Activated CD8-positive, alpha-beta memory T cell treated with anti-CD3 and anti-CD28 coated beads, Interleukin-2, amount 50 U/mL, for 4 hours (primary cell): ENCODE measurements around the gene RNF133.

ENCODE experiments used
- DNase-seq: peaks from one replicate; pipeline ENCODE4 v3.0.0-alpha.2; 2020

RNF133 gene, protein sequence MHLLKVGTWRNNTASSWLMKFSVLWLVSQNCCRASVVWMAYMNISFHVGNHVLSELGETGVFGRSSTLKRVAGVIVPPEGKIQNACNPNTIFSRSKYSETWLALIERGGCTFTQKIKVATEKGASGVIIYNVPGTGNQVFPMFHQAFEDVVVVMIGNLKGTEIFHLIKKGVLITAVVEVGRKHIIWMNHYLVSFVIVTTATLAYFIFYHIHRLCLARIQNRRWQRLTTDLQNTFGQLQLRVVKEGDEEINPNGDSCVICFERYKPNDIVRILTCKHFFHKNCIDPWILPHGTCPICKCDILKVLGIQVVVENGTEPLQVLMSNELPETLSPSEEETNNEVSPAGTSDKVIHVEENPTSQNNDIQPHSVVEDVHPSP

DNA sequence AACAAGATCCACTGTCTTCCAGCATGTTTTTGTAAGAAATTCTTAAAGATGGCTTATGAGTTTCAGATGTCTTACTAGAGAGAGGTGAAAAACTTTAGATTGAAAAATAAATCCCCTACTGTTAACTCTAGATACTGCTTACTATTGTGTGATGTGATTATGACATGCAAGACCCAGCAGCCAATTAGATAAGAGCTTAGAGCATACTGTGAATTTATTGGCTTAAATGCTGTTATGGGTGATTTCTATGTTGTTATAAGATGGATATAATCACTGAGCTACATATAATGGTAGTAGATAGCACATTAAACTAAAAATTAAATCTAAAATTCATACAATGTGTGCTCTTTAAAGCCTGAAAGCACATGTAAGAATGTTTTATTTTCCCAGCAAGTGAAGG lies at the start of gene RNF133:
RNF133 (minus strand) TSS at position 101 of the 400 bp plus-strand sequence. CDS start 199 bp downstream, outside the sequence.
- DNase-seq, result no peak

DNA sequence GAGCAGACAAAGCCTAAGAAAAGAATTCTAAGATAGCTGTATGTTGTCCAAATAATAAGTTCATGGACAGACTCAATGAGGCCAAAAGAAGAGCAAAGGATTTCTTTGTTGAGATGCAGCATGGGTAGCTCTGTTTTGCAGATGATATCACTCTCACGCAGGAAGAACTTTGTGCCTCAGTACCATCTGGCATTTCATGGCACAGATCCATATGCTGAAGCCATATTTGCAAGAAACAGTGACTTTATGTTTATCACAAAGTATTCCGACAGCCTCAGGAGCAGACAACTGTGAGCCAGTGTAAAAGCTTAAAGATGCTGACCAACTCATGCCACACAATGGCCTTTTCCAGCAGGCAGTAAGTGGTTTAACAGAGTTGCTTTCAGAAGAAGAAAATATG lies 49.3 kb upstream of the RNF133 start:
- no peak for DNase-seq

DNA sequence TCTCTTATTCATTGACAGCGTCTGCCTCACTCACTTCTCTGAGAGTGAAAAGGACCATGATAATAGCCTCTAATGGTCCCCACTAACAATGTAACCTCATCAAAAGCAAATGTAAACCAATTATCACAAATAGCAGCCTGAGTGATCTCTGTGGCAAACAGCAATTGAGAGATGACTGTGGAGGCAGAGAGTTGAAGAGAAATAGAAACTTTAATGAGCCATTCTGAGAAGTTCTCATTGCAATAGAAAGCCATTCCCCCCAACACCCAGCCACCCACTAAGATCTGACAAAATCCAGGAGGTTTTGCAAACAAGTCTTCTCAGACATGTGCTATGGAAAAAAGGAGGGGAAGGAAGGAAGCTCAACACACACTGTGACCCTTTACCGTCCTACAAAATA lies 48.0 kb upstream of the RNF133 start:
- no peak for DNase-seq

DNA sequence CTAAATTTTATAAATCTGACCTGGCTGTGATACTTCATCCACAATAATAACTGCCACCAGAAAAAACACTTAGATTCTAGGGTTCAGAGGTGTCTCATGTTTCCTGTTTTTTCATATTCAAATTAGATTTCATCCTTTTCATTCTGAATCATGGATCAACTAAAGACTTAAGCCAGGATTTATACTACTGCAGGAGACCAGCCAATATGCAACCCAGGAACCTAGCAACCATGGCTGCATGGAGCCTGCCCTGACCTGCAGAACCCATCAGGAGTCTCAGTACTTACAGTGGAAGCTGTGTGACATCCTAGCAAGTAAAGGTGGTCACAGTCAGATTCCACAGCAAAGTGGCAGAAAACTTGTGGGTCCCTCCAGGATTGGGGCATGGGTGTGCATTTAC lies 44.3 kb upstream of the RNF133 start:
- DNase-seq, result no peak

DNA sequence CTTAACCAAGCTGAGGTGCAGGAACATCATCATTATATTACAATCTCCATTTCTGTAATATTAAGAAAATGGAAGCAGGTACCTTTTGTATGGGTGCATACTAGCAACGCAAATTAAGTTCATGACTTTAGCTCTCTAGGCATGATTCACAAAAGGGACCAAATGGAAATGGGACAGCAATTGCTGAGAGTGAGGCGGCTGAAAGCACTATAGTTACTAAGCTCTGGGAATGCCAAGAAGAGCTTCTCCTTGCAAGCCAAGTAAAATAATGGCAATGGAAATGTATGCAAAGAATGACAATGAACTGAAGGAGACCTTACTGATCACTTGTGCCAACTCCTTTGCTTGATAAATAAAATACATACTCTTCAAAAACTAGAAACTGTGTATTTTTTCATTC lies 40.0 kb upstream of the RNF133 start:
- no peak for DNase-seq

DNA sequence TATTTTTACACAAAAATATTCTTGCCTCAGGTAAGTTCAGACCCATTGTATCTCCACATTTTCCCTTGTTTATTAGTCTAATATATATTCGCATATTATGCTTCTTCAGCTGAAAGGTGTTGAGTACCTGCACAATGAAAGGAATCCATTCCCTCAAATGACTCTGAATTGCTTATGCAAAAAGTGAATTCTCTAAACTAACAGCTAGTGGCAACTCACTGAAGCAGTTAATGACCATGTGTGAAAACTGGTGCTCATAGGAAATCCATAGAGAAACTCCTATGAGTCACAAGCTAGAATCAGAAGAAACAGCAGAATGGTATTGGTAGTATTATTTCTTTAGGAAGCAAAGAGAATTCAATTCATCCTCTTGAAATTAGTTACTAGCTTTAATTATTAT lies 37.3 kb upstream of the RNF133 start:
- DNase-seq, result no peak

DNA sequence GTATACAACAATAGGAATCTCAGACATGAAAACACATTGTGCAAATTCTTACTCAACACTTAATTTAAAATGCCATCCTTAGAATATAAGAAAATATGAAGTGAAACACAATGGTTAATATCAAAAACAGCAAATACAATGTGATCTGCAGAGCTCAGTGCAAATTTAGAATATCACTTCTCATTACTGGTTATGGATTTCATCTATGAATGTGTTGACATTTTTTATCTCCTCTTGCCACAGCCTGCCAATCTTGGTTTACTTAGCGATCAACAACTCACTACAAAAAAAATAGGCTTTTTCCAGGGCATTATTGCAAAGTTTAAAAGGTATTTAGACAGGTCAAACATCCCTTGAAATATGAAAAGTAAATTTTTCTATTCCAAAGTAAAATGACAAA lies 28.8 kb upstream of the RNF133 start:
- DNase-seq, result no peak

DNA sequence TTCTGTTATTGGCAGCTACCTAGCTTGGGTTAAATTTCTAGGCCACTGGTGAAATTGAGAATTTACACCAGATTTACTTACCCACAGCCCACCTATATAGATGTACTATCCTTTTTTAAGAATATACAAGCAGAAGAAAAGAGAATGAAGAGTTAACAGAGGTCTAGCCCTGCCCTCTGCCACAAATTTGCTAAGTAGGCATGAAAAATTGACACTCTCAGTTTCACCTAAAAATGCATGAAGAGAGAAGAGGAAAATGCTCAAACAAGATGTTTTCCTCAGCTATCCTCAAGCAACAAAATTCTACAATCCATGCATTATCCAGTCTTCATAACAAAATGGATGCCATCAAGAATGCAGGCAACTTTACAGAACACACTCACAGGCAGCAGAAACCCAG lies 28.4 kb upstream of the RNF133 start:
- no peak for DNase-seq

DNA sequence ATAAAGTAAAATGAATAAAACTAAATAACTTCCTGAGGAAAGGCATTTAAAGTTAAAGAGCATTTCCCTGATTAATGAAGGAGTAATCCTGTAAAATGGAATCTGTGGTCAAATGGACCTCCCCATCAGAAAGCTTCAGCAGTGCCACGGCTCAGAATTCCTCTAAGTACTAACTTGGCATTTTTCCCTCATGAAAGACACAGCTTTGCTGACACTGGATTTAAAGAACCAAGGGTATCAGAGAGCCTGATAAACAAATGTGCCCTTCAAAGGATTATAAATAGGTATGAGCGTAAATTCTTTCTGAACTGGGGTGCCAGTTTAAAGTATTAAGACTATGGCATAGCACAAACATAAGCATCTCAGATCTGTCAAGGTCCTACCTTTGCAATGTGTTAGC lies 28.0 kb upstream of the RNF133 start:
- no peak for DNase-seq

DNA sequence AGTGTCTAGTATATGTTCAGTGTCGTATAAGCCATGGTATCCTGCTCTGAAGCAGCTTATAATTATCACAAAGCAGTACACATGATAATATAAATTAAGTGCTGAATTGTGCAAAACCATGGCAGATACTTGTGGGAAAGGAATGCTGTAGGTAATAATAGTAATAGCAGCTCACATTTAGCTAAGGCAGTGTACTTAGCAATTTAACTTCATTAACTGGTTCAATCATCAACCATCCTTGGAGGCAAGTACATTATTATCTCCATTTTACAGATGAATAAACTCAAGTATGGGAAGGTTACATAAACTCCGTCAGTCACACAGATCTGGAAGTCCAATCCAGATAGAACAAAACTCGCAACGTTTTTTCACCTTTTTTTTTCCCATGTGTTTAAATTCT lies 25.4 kb upstream of the RNF133 start:
- DNase-seq, result no peak

DNA sequence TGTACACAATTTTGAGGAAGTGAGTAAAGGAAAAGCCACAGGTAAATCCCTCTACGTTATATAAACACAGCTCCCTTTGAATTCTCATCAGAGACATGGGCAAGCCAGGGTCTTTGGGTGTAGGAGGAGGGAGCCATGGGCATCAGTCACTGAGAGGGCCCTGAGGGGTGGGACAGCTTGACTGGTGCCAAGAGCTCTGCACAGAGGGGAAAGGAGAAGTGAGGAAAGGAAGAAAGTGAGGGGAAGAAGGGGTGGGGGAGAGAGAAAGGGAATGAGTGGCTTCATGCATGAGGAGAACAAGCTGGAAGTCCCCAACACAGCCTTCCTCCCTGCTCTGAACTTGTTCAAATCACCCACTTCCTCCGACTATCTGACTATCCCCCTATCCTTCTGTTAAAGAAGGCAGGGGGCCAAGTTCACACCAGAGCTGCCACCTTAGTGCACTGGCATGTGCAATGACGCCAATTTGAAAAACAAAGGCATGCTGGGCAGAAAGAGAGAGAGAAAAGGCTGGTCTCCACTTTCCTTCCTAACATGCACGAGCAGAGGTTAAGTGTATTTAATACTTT lies 20.2 kb upstream of the RNF133 start:
- DNase-seq, result no peak

DNA sequence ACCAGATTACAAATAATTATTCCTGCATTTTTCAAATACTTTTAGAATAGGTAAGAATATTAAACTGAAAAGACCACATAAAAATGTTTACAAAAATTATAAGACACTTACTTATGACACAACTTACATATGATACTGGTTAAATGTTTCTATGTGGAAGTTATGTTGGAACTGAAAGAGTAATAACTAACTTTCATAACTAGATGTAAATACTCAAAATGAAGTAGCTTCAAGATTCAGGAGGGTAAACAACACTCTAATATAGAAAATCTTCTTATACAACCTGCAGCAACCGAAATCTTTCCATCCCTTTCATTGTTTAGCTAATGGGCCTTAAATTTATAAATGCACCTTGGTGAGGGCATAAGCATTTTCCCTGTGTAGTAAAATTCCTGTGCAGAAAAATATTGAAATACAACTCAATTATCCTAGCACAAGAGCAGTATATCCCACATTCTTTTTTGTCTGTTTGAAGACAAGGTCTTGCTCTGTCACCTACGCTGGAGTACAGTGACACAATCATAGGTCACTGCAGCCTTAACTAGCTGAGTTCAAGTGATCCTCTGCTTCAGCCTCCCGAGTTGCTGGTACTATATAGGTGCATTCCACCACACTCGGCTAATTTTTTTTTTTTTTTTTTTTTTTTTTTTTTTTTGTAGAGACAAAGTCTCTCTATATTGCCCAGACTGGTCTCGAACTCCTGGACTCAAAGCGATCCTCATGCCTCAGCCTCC lies 18.6 kb upstream of the RNF133 start:
- DNase-seq, result no peak

DNA sequence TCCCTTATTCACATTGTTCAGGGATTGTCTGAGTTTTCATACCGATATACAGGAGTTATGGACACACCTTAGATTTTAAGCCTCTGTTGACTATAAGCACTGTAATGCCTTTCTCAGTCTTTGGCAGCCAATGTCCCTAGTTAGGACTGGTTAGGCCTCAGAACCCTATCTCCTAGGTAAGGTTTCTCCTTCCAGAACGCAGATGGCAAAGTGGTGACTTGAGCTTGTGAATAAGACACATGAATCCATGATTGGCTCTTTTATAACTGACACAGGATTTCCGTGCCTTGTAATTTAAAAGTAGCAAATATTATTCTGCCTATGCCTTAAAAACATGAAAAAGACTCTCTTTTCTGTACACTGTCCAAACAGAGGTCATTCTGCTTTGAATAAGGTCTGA lies 16.3 kb upstream of the RNF133 start:
- no peak for DNase-seq

DNA sequence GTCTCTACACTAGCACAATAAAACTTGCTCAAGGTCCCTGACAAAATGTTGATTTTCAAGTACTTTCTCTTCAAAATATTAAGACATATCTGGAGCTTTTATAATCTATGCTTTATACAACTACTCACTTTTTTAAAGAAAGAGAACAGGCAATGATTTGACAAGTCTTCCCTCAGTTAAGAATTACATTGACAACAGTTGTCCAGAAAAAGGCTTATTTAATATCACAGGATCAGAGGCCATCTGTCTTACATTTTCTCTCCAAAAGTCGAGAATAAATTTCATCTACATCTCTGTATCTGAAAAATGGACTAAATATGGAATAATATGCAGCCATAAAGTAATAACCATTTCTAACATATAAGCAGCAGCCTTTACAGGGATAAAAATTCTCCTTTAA lies 12.0 kb upstream of the RNF133 start:
- no peak for DNase-seq

DNA sequence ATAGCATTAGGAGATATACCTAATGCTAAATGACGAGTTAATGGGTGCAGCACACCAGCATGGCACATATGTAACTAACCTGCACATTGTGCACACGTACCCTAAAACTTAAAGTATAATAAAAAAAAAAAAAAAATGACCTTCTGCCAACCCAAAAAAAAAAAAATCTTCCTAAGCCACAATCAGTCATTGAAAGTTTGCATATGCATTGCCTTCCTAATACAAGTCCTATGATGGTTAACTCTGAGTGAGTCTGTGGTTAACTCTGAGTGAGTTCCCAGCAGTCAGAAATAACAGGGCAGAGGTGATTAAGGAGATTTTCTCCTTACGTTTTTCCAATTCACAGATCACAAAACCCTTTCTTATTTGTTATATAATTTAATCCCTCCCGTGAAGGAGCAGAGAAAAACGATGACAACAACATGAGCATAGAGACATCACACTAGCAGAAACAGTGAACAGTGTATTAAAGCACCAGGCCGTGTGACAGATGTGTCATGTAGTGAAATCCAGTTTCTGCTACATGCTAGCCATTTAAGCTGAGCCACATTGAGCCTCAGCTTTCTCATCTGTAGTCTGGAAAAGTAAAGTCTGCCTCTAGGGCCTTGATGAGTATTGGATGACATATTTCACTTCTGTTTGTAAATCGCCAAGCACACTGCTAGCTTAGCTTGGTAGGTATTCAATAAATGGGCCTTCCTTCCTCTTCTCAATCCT lies 11.2 kb upstream of the RNF133 start:
- no peak for DNase-seq

DNA sequence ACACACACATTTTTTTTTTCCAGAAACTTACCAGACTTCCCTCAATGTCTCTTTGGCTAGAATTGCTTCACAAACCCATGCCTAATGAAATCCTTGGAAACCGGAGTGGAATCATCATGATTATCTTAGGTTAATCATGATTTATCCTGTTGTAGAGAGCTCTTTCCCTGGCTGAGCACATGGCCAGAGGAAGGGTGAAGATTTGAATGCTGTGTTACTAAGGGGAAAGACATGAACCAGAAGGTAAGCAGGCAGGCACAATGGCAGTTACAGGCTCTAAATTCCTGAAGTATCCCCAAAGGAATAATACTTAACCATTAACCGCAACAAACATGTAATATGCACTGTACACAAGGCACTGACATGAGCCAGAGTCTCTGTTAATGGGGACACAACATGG lies 7.9 kb upstream of the RNF133 start:
- no peak for DNase-seq

DNA sequence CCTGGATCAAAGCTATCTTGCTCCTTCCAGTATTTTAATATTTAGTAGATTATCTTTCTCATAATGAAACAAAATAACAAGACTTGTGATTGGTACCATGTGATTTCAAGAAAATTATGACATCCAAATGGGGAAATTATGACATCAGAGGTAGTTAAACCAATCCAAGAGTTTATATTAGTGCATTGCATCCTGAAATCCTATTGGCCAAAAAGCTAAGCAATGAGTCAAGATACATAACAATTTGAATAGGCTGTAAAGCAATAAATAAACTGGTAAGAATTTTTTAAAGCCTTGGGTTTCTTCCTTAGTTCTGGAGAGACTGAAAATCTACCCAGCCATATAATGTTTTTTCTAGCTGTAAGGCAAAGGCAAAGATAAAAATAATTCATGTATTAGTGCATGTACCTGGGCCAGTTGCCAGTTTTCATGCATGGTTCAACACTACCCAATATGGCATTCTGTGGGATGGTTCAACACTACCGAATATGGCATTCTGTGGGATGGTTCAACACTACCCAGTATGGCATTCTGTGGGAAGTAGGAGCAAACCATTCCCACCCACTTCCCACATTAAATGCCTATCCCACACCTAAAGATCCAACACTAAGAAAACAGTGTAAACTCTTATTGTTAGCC lies 4.1 kb upstream of the RNF133 start, which contains the start of gene RNF148:
RNF148 (minus strand) TSS at position 51 of the 639 bp plus-strand sequence. CDS start 172 bp downstream, outside the sequence.
- no peak for DNase-seq

DNA sequence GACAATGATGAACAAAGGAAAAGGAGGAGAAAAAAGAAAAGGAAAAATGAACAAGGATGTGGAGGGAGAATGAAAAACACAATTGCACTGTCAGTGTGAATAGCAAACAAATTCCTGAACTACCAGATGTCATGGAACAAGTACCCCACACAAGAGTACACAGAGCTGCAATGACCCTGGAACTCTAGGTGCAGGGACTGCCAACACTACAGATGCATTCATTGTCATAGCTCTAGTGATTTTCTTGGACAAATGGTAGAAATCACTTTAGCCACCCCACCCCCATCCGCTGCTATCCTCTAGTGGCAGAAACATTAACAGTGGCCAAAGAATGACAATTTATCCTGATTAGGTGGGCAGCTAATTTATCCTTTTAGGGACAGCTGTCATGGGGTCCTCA lies 3.1 kb downstream of the RNF133 start:
- no peak for DNase-seq

DNA sequence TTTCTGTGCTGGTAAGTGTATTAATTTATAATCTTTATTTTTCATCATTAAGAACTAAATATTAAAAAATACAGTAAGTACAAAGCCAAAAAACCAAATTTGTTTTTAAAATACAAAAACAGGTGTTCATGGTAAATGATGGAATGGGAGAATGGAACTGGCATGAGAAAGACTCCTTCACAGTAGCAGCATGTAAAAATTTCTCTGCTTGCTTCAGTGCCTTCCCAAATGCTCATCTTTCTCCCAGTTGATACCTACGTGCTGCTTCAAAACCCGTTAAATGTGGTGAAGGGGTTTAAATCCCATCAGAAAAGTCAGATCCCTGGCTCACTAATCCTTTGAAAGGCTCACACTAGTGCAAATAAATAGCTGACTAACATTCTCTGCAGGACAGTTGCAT lies 4.2 kb downstream of the RNF133 start:
- DNase-seq, result no peak

DNA sequence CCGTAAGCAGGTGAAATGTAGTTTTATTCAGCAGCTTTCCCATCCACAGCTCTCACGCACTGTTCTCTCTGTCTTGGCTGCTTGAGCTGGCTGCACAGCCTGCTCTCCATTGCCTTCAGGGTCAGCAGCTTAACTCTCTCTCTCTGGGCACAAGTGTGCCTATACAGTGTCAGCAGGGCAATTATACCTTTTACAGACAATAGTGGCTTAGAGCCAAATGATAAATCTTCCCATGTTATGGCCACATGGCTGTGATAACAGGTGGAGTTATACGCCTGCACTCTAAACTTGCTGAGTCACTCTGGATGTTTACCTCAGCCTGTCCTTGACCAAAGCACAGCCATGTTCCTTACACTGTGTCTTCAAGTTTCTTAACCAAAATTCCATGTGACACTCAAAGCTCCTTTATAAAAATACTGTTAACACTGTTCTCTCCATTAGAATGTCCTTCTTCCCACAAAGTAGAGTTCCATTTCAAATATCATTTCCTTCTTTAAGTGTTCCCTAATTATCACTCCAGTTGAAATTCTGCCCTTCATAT lies 6.1 kb downstream of the RNF133 start:
- DNase-seq, result no peak

DNA sequence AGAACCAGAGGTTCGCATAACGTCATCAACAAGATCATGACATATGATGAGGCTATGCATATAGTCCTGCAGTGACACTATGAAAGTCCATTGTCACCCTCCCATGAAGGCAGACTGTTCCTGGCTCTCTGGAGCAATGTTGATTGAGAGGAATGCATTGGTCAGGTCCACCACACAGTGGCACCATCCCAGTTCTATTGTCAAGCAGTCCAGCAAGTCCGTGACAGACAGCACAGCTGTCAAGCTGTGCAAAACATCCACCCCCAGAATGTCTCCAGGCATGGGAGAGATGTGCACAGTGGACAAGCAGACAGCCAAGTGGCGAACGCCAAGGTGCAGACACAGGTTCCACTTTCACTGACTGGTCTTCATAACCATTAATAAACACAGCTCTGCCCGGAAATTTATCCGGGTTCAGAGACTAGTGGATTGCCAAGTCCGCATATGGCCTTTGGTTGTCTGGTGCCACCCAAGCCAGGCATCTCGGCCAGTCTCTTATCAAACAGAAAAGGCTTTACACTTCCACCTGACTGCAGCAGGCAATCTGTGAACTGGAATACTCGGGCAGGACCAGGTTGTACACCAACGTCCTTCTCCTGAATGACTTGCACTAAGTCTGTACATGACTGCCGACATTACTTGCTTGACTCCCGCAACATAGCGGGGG lies 7.2 kb downstream of the RNF133 start:
- DNase-seq, result no peak
